GM12878 (cell line): ENCODE results near the gene BATF3. TPM values are rescaled to one million over a fixed set of nuclear protein-coding genes. Genes with fewer than 3 reads are reported as not detected.

Source experiments
- ATAC-seq: fragments of 200-7000 bp; cut with Tn5 transposase; 3 replicates; pipeline ENCODE4 v1.9.1; 2020; ENCODE audit warnings: mild to moderate bottlenecking, moderate library complexity
- BruUV-seq: library from RNA; stranded (reverse); fragments of 400-500 nt; replicated peaks from 2 replicates; lab custom pipeline; 2021; lab: Mats Ljungman, UMichigan
- CTCF ChIA-PET: fragments of 300-600 bp; sonication (Branson Sonifier 250); formaldehyde crosslinking; extraction: SDS; loops from one replicate; lab custom pipeline; 2021; ENCODE audit warnings: inconsistent platforms; lab: Yijun Ruan, JAX
- POLR2A ChIA-PET: fragments of 350-600 bp; formaldehyde crosslinking; extraction: SDS; loops from one replicate; lab custom pipeline; 2021; ENCODE audit warnings: inconsistent platforms; lab: Charles Lee
- RAD21 ChIA-PET: fragments of 300-600 bp; sonication (Branson Sonifier 250); formaldehyde crosslinking; loops from one replicate; lab custom pipeline; 2023; ENCODE audit warnings: antibody characterized with exemption; ENCODE audit not compliant: unreplicated experiment; lab: Charles Lee
- SMC1A ChIA-PET: fragments of 300-600 bp; sonication (Branson Sonifier 250); formaldehyde crosslinking; loops from one replicate; lab custom pipeline; 2023; ENCODE audit not compliant: unreplicated experiment, uncharacterized antibody; lab: Charles Lee
- DNase-seq: peaks from one replicate; pipeline ENCODE4 v3.0.0-alpha.2; 2011; ENCODE audit warnings: low read depth, low spot score
- FAIRE-seq: peaks from 3 replicates; lab custom pipeline; 2011; peaks lifted over from hg19 to GRCh38; lab: Jason Lieb, UNC
- H2AFZ ChIP-seq: 2 replicates; pipeline ENCODE4 v1.6.0; 2011; ENCODE audit warnings: low read depth, low read length, control low read depth; ENCODE audit not compliant: control insufficient read depth
- H3K27ac ChIP-seq: 2 replicates; pipeline ENCODE4 v1.5.1; 2011; ENCODE audit warnings: control low read depth; ENCODE audit not compliant: control insufficient read depth, insufficient read depth
- H3K27me3 ChIP-seq, 2 experiments: replicated peaks in 1 of 2; 2 replicates each; pipeline versions ENCODE4 v1.6.0 to v1.6.1; 2011; ENCODE audit warnings: low read length in 1 of 2; ENCODE audit not compliant: control insufficient read depth in 2 of 2, insufficient read depth in 2 of 2
- H3K36me3 ChIP-seq, 2 experiments: 2 replicates each; pipeline ENCODE4 v1.5.1; 2011; ENCODE audit warnings: low read length in 1 of 2; ENCODE audit not compliant: control insufficient read depth in 2 of 2, insufficient read depth in 2 of 2
- H3K4me1 ChIP-seq: 2 replicates; pipeline ENCODE4 v1.6.1; 2011; ENCODE audit warnings: mild to moderate bottlenecking, low read length, moderate library complexity, mixed read lengths; ENCODE audit not compliant: control insufficient read depth, insufficient read depth
- H3K4me2 ChIP-seq: 2 replicates; pipeline ENCODE4 v1.6.0; 2011; ENCODE audit warnings: control low read depth; ENCODE audit not compliant: control insufficient read depth, insufficient read depth
- H3K4me3 ChIP-seq: fragments of 200-600 bp; sonication (generic); 2 replicates; pipeline ENCODE4 v1.5.1; 2016
- H3K79me2 ChIP-seq: 2 replicates; pipeline ENCODE4 v1.6.0; 2011; ENCODE audit warnings: low read length; ENCODE audit not compliant: control insufficient read depth, insufficient read depth
- H3K9ac ChIP-seq: 2 replicates; pipeline ENCODE4 v1.8.0; 2011; ENCODE audit warnings: low read length, control low read depth, mixed read lengths; ENCODE audit not compliant: control insufficient read depth, insufficient read depth
- H3K9me3 ChIP-seq: replicated peaks from 3 replicates; pipeline ENCODE4 v1.5.1; 2011; ENCODE audit warnings: mild to moderate bottlenecking, low read length; ENCODE audit not compliant: control insufficient read depth, insufficient read depth
- H4K20me1 ChIP-seq: 2 replicates; pipeline ENCODE4 v1.6.0; 2011; ENCODE audit not compliant: control insufficient read depth, insufficient read depth
- CREM ChIP-seq: IDR thresholded peaks from 2 replicates; pipeline ENCODE4 v1.6.1; 2014; ENCODE audit warnings: antibody characterized with exemption, low read depth
- FOXK2 ChIP-seq: fragments of 450-650 bp; IDR thresholded peaks from 2 replicates; pipeline ENCODE4 v1.6.1; 2017; ENCODE audit warnings: mild to moderate bottlenecking, moderate library complexity
- HDAC6 ChIP-seq: fragments of 200-600 bp; sonication (generic); IDR thresholded peaks from one replicate; pipeline ENCODE4 v1.8.0; 2017; ENCODE audit warnings: antibody characterized with exemption; ENCODE audit not compliant: unreplicated experiment
- IKZF1 ChIP-seq: fragments of 450-650 bp; conservative IDR thresholded peaks from 2 replicates; pipeline ENCODE4 v1.6.1; 2017; ENCODE audit warnings: antibody characterized with exemption, mild to moderate bottlenecking
- NFXL1 ChIP-seq: fragments of 450-650 bp; IDR thresholded peaks from 2 replicates; pipeline ENCODE4 v1.6.1; 2017; ENCODE audit warnings: antibody characterized with exemption, mild to moderate bottlenecking, borderline replicate concordance
- PKNOX1 ChIP-seq: fragments of 450-650 bp; IDR thresholded peaks from 2 replicates; pipeline ENCODE4 v1.6.1; 2016; ENCODE audit warnings: mild to moderate bottlenecking
- RBBP5 ChIP-seq: fragments of 200-600 bp; sonication (generic); conservative IDR thresholded peaks from 2 replicates; pipeline ENCODE4 v1.6.1; 2016
- SMAD5 ChIP-seq: IDR thresholded peaks from 2 replicates; pipeline ENCODE4 v1.6.1; 2016; ENCODE audit warnings: antibody characterized with exemption, low read depth
- SUZ12 ChIP-seq: fragments of 200-600 bp; sonication (generic); IDR thresholded peaks from one replicate; pipeline ENCODE4 v1.6.1; 2018; ENCODE audit warnings: antibody characterized with exemption, mild to moderate bottlenecking; ENCODE audit not compliant: unreplicated experiment
- TAF1 ChIP-seq: IDR thresholded peaks from 2 replicates; pipeline ENCODE4 v1.6.1; 2011; ENCODE audit warnings: mild to moderate bottlenecking, low read depth, low read length, borderline replicate concordance
- WGBS: methylation state at CpG from one replicate; pipeline ENCODE4 v1.1.6; 2016; ENCODE audit warnings: low lambda C conversion rate; ENCODE audit not compliant: insufficient replicate concordance, insufficient coverage; ENCODE audit errors: missing lambda C conversion rate; 5-methylcytosine and 5-hydroxymethylcytosine counted together
- in situ Hi-C: fragments of 300-500 bp; cut with MboI; formaldehyde crosslinking; loops from 9 replicates; pipeline ENCODE4 v1.14.3; 2018; ENCODE audit warnings: mixed read lengths
- intact Hi-C: fragments of 100-400 bp; cut with micrococcal nuclease; formaldehyde crosslinking; loops from one replicate; pipeline ENCODE4 v1.14.2; 2022; ENCODE audit not compliant: unreplicated experiment
- polyA plus RNA-seq, 11 experiments: library from polyadenylated mRNA; depleted of rRNA in 4 of 11; unstranded in 6 of 11; stranded (reverse) in 5 of 11; fragments of >200 nt; fragmentation: Nextera tagmentation in 4 of 11; fragmentation: Illumina TruSeq in 1 of 11; extraction: Ambion mirVana in 4 of 11; extraction: Trizol in 1 of 11; gene quantifications; 1 replicate in 1 of 11; 2 replicates in 10 of 11; pipeline versions ENCODE4 v1.2.1 to v1.2.3, GENCODE V29; 2011 to 2016; ENCODE audit warnings: inconsistent platforms in 2 of 11, missing spikeins in 2 of 11, low read depth in 1 of 11
- total RNA-seq, 4 experiments: library from RNA; depleted of rRNA in 3 of 4; stranded (reverse); fragments of >200 nt in 3 of 4; fragmentation: Illumina TruSeq in 1 of 4; extraction: Trizol in 1 of 4; gene quantifications; 2 replicates each; pipeline versions ENCODE4 v1.2.1 to v1.2.3, GENCODE V29; 2013 to 2021

The BATF3 gene
- total and polyA plus RNA-seq, 10 of the 15 experiments (the other 5 are each of a cell fraction or from before 2014, with no cell fraction given) = 11.1 to 56.8 (median 30.8) TPM

GRCh38 chr1:212651977-212652376, 47.7 kb downstream of the BATF3 start:
- no TSS peak for BruUV-seq
- Histone ChIP-seq H2AFZ (no peak overlapping the region), H3K9me3 (no peaks in the 10 kb centered on the region; the same call in 2 of the 3 replicates), H3K27me3 (no peaks in the 10 kb centered on the region), H3K79me2 (no peaks in the 10 kb centered on the region), H3K4me1 (peaks cover 9% of the 10 kb centered on the region), H3K4me2 (no peak overlapping the region), H3K4me3 (no peak overlapping the region), H3K36me3 (no peaks in the 10 kb centered on the region), H3K9ac (no peak overlapping the region), H3K27ac (no peak overlapping the region), H4K20me1 (no peaks in the 10 kb centered on the region)
- no peak for TF ChIP-seq HDAC6
- no peak for TF ChIP-seq FOXK2
- TF ChIP-seq CREM = no peak
- no peak for TF ChIP-seq TAF1
- TF ChIP-seq SMAD5 = no peak
- no peak for TF ChIP-seq NFXL1
- TF ChIP-seq RBBP5 = no peak
- TF ChIP-seq IKZF1 = no peak
- TF ChIP-seq SUZ12 = no peak
- TF ChIP-seq PKNOX1 = no peak
- FAIRE-seq (no peak), DNase-seq (no peak), ATAC-seq (no peak)
- 63% methylated on average over 3 of the region's 3 CpGs for WGBS
- in situ Hi-C loops (no loop called here), intact Hi-C loops (no loop called here)
- ChIA-PET SMC1A (interaction anchor here (2.8 kb wide), 1 partner anchor 195 kb away, joined by 8 read pairs; no protein-coding TSS in a partner anchor), RAD21 (interaction anchor here (0.9 kb wide), 1 partner anchor 13 kb away, joined by 3 read pairs; no protein-coding TSS in a partner anchor), CTCF (interaction anchor here (1.0 to 2.5 kb wide), 4 partner anchors 13 to 269 kb away, joined by 3 to 12 read pairs (median 6); no protein-coding TSS in a partner anchor), POLR2A (no interaction called here)
